Omental fat pad (tissue), 4 donors: ENCODE results near the gene BCAS4. TPM values are rescaled to one million over a fixed set of nuclear protein-coding genes. Genes with fewer than 3 reads are reported as not detected.
"Not testable (repeated sequence)": the region's sequence is repeated elsewhere in the genome, so short reads cannot be mapped to it uniquely, and the experiment has no call there.

Experiments
- ATAC-seq: fragments of 150-250 bp; one replicate; pipeline ENCODE4 v1.9.1; 2016; ENCODE audit warnings: mild to moderate bottlenecking, moderate library complexity; ENCODE audit not compliant: low FRiP score
- DNase-seq: peaks from one replicate; pipeline ENCODE4 v3.0.0-alpha.2; 2019; ENCODE audit warnings: low spot score
- total RNA-seq, 4 donors: library from RNA; depleted of rRNA; stranded (reverse); fragments of >200 nt; gene quantifications; one replicate each; pipeline ENCODE4 v1.1.0, GENCODE V29; 2016
- TF ChIP-seq, protein P1 (sequence below), 3 donors: fragments of 450-650 bp; IDR thresholded peaks; one replicate each; pipeline ENCODE4 v1.5.1; 2016 to 2017; ENCODE audit warnings: antibody characterized with exemption in 3 of 3, mild to moderate bottlenecking in 3 of 3, moderate library complexity in 2 of 3

Gene BCAS4
- total RNA-seq, 4 donors from 2014 or later = 1.4 to 6.5 (median 3.1) TPM

DNA sequence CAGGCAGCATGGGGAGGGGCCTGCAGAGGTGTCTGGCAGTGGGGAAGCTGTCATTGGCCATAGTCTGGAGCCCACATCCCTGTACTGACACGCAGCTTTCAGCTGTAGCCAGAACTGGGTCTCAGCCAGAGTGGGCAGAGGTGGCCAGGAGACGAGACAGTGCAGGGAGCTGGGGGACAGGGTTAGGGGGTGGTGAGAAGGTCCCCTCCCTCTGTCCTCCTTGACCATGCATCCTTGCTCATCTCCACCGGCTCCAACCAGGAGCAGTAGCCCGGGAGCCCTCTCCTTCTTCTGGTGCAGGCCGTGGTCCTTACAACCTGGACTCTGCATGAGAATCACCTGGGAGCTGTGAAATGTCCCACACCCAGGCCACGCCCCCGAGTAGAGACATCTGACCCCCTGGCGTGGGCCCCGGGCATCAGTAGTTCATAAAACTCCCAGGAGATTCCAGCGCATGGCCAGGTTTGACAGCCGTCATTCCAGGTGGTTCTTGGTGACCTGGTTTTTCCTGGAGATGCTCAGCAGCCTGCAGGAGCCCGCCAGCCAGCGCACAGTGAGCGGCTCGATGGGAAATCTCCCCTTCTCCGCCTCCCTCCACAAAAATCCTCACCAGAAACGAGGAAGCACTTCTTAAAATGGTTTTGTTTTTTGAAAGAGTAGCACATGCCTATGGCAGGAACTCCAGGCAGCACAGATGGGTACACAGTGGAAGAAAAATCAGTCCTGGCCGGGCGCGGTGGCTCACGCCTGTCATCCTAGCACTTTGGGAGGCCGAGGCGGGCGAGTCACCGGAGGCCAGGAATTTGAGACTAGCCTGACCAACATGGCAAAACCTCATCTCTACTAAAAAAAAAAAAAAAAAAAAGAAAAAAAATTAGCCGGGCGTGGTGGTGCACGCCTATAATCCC, 80.2 kb downstream of the BCAS4 start:
- TF ChIP-seq, protein P1, sequence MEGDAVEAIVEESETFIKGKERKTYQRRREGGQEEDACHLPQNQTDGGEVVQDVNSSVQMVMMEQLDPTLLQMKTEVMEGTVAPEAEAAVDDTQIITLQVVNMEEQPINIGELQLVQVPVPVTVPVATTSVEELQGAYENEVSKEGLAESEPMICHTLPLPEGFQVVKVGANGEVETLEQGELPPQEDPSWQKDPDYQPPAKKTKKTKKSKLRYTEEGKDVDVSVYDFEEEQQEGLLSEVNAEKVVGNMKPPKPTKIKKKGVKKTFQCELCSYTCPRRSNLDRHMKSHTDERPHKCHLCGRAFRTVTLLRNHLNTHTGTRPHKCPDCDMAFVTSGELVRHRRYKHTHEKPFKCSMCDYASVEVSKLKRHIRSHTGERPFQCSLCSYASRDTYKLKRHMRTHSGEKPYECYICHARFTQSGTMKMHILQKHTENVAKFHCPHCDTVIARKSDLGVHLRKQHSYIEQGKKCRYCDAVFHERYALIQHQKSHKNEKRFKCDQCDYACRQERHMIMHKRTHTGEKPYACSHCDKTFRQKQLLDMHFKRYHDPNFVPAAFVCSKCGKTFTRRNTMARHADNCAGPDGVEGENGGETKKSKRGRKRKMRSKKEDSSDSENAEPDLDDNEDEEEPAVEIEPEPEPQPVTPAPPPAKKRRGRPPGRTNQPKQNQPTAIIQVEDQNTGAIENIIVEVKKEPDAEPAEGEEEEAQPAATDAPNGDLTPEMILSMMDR (IDR thresholded peaks at IDR 0.05) = no peak
- DNase-seq = no peak
- no peak for ATAC-seq

DNA sequence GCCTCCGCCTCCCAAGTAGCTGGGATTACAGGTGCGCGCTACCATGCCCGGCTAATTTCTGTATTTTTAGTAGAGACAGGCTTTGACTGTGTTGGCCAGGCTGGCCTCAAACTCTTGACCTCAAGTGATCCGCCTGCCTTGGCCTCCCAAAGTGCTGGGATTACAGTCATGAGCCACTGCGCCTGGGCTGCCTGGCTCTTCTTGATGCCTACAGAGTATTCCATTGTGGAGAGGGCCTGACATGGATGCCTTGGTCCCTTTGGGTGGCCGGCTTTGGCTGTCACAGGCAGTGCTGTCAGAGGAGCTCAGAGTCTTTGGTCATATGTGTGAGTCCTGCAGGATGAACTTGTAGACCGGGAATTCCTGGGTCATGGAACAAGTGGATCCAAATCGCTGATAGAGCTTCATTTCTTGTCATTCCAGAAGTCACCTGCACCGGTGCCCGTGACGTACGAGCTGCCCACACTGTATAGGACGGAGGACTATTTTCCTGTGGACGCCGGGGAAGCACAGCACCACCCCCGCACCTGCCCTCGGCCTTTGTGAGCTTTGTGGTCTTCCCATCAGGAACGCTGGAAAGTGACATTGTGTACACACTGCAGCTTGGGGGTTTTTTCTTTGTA, 81.3 kb downstream of the BCAS4 start:
- ATAC-seq = no peak
- TF ChIP-seq, protein P1 (IDR thresholded peaks at IDR 0.05) = no peak
- no peak for DNase-seq

DNA sequence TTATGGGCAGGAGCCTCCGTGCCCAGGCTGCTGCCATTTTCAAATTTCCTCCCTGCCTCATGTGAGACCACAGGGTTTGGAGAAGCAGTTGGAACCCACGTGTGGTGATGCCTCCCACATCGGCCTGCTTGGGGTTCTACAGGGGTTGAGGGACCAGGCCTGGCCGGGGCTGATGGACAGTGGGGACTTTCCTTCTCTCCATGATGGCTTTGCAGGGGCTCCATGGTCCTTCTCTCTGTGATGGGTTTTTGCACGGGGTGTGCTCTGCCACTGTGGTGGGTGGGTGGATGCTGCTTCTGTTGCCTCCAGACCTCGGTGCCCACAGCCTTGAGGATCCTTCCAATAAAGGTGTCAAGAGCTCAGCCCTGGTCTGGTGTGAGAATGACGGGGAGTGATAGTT, 82.0 kb downstream of the BCAS4 start:
- ATAC-seq (no peak), DNase-seq (no peak)
- TF ChIP-seq, protein P1 (IDR thresholded peaks at IDR 0.05) = no peak

DNA sequence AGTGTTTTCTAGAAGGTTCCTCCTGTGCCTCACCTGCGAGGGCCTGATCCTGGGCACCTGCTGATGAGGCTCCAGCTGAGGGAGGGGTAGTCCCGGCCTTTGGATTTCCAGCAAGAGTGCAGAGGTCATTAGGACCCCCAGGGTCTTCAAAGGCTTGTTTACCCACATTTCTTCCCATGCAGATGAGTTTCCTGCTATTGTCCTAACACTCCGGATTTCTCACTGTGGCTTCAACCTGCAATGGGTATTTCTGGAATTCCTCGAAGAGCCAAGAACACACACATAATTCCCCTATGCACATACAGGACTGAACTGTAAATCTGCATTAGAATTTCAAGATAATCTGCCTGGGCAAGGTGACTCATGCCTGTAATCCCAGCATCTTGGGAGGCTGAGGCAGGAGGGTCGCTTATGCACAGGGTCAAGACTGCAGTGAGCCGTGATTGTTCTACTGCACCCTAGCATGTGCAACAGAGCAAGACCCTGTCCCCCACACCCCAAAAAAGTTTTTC, 82.4 kb downstream of the BCAS4 start:
- ATAC-seq (no peak), DNase-seq (no peak)
- TF ChIP-seq, protein P1 (IDR thresholded peaks at IDR 0.05) = no peak

DNA sequence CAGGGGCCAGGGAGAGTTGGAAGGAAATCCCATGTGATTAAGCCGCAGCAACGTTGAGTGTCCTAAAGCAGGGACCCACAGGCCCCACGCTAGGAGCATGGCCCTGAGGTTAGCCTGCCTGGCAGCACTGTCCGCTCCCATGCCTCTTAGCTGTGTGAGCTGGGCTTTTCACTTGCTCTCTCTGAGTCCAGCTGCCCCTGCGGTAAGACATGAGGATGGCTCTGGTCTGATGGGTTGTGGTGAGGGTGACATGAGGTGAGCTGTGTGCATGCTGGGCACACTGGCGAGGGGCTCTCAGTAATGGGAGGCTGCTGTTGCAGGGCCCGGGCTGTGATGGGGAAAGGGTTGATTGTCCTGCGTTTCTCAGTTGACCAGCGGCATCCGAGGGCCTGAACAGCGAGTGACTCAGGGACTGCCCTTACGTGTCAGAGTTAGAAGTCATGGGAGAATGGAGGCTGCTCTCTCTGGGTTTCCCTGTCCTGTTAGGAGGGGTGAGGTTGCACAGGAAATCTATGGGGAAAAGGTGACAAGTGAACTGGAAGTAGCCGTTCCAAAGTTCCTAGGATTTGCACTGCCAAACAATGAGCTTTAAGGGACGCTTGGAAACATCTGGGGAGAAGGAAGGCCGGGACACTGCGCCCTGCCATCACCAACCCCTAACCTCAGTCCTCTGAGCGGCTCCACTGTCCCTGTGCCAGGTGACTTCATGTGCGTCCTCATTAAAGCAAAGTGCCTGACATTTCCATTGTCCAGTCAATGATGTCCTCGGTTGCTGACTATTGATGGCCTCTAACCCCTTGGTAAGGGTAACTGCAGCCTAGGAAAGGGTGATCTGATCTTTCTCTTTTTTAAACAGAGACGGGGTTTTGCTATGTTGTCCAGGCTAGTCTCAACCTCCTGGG, 85.0 kb downstream of the BCAS4 start:
- ATAC-seq = no peak
- no peak for DNase-seq
- TF ChIP-seq, protein P1 (IDR thresholded peaks at IDR 0.05) = no peak

DNA sequence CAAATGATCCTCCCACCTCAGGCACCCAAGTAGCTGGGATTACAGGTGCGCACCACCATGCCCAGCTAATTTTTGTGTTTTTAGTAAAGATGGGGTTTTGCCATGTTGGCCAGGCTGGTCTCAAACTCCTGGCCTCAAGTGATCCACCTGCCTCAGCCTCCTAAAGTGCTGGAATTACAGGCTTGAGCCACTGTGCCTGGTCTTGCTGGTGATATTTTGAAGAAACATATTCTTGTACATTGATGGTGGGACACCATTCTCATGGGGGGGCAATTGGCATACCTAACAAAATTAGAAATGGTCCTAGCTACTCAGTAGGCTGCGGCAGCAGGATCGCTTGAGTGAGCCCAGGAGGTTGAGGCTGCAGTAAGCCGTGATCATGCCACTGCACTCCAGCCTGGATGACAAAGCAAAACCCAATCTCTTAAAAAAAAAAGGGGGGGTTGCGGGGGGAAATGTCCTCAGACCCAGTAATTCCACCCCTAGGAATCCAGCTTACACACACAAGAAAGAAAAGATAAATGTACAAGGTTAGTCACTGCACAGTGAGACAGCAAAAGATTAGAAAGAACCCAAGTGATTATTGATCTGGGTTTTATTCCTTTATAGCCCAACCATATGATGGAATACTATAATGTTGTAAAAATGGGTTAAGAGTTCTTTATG, 87.0 kb downstream of the BCAS4 start:
- not testable (repeated sequence) for ATAC-seq, DNase-seq
